Parathyroid adenoma (tissue), 2 donors: Measurements from ENCODE around the gene WFDC2.

Experiments
- H2AFZ ChIP-seq: fragments of 300-600 bp; sonication (generic); one replicate; pipeline ENCODE4 v1.7.0; 2017; ENCODE audit warnings: antibody characterized with exemption, mild to moderate bottlenecking
- H3K27ac ChIP-seq: fragments of 300-600 bp; sonication (generic); one replicate; pipeline ENCODE4 v1.7.0; 2017
- H3K27me3 ChIP-seq: fragments of 300-600 bp; sonication (generic); one replicate; pipeline ENCODE4 v1.7.0; 2017; ENCODE audit warnings: low read length; ENCODE audit not compliant: control insufficient read depth, insufficient read depth
- H3K36me3 ChIP-seq: fragments of 300-600 bp; sonication (generic); one replicate; pipeline ENCODE4 v1.7.0; 2017; ENCODE audit warnings: low read length; ENCODE audit not compliant: control insufficient read depth, insufficient read depth
- H3K4me1 ChIP-seq: fragments of 300-600 bp; sonication (generic); one replicate; pipeline ENCODE4 v1.7.0; 2017; ENCODE audit warnings: control low read depth
- H3K4me2 ChIP-seq: fragments of 300-600 bp; sonication (generic); one replicate; pipeline ENCODE4 v1.7.0; 2017; ENCODE audit warnings: low read length
- H3K4me3 ChIP-seq: fragments of 300-600 bp; sonication (generic); one replicate; pipeline ENCODE4 v1.7.0; 2017; ENCODE audit warnings: low read depth, low read length
- H3K79me2 ChIP-seq: fragments of 300-600 bp; sonication (generic); one replicate; pipeline ENCODE4 v1.7.0; 2017; ENCODE audit warnings: control low read depth
- H3K9ac ChIP-seq: fragments of 300-600 bp; sonication (generic); one replicate; pipeline ENCODE4 v1.7.0; 2017; ENCODE audit warnings: mild to moderate bottlenecking
- H3K9me3 ChIP-seq: fragments of 300-600 bp; sonication (generic); one replicate; pipeline ENCODE4 v1.7.0; 2017; ENCODE audit warnings: low read length; ENCODE audit not compliant: control insufficient read depth
- TF ChIP-seq, protein P1 (sequence below): fragments of 300-600 bp; sonication (generic); IDR thresholded peaks from one replicate; pipeline ENCODE4 v1.7.0; 2017; ENCODE audit warnings: antibody characterized with exemption, mild to moderate bottlenecking
- donor health status: primary hyperparathyroidism.

WFDC2 gene

DNA sequence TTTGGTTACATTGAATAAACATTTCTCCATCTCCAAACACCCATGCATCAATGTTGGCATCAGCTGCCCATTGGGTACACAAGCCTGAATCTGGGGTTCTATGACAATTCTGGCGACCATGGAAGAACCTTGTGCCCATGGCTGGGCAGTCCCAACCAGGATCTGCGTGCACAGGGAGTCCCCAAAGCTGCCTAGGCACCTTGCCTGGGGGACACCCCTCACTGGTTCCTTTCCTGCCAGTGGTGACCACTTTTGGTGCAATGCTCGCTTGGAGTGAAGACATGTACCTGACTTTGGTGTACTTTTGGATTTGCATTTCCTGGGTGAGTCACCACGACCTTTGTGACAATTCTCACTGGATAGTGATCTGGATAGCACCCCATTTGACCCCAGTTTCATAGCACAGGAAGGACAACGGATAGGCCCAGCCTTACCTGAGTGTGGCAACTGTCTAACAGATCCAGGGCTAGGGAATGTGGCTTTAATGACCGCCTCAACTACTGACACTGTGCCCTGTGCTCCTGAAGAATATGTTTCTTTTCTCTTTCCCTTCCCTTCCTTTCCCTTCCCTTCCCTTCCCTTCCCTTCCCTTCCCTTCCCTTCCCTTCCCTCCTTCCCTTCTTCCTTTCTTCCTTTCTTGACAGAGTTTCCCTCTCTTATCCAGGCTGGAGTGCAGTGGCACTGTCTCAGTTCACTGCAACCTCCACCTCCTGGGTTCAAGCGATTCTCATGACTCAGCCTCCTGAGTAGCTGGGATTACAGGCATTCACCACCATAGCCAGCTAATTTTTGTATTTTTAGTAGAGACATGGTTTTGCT lies 38.7 kb downstream of the WFDC2 start:
- Histone ChIP-seq H3K9ac (no peak overlapping the region), H3K79me2 (no peaks in the 10 kb centered on the region), H2AFZ (no peak overlapping the region), H3K4me1 (no peaks in the 10 kb centered on the region), H3K27me3 (no peaks in the 10 kb centered on the region), H3K27ac (no peak overlapping the region), H3K36me3 (no peaks in the 10 kb centered on the region), H3K4me2 (no peak overlapping the region), H3K4me3 (no peak overlapping the region), H3K9me3 (no peaks in the 10 kb centered on the region)
- TF ChIP-seq, protein P1, sequence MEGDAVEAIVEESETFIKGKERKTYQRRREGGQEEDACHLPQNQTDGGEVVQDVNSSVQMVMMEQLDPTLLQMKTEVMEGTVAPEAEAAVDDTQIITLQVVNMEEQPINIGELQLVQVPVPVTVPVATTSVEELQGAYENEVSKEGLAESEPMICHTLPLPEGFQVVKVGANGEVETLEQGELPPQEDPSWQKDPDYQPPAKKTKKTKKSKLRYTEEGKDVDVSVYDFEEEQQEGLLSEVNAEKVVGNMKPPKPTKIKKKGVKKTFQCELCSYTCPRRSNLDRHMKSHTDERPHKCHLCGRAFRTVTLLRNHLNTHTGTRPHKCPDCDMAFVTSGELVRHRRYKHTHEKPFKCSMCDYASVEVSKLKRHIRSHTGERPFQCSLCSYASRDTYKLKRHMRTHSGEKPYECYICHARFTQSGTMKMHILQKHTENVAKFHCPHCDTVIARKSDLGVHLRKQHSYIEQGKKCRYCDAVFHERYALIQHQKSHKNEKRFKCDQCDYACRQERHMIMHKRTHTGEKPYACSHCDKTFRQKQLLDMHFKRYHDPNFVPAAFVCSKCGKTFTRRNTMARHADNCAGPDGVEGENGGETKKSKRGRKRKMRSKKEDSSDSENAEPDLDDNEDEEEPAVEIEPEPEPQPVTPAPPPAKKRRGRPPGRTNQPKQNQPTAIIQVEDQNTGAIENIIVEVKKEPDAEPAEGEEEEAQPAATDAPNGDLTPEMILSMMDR, result no peak

DNA sequence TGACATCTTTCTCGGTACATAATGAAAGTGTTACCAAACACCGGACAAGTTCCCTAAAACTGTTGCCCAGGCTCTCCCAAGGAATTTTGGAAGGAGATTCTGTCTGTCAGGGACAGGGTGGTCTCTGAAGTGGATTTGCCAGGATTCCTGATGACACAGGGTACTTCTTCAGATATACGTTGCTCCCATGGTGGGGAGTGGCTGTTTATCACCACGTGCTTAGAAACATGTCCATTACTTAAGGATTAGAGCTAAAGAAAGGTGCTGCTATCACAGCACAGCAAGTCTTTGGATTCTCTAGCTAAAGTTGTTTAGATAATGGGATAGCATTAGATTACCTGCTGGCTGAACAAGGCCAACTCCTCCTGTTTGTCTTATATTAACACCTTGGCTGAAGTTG lies 39.5 kb downstream of the WFDC2 start:
- H3K79me2 ChIP-seq, result no peaks in the 10 kb centered on the region
- no peaks in the 10 kb centered on the region for H3K27me3 ChIP-seq
- no peak overlapping the region for H3K4me2 ChIP-seq
- no peak overlapping the region for H2AFZ ChIP-seq
- no peak overlapping the region for H3K27ac ChIP-seq
- no peak overlapping the region for H3K9ac ChIP-seq
- H3K9me3 ChIP-seq, result no peaks in the 10 kb centered on the region
- H3K4me1 ChIP-seq, result no peaks in the 10 kb centered on the region
- H3K36me3 ChIP-seq, result no peaks in the 10 kb centered on the region
- H3K4me3 ChIP-seq, result no peak overlapping the region
- TF ChIP-seq, protein P1, result no peak

DNA sequence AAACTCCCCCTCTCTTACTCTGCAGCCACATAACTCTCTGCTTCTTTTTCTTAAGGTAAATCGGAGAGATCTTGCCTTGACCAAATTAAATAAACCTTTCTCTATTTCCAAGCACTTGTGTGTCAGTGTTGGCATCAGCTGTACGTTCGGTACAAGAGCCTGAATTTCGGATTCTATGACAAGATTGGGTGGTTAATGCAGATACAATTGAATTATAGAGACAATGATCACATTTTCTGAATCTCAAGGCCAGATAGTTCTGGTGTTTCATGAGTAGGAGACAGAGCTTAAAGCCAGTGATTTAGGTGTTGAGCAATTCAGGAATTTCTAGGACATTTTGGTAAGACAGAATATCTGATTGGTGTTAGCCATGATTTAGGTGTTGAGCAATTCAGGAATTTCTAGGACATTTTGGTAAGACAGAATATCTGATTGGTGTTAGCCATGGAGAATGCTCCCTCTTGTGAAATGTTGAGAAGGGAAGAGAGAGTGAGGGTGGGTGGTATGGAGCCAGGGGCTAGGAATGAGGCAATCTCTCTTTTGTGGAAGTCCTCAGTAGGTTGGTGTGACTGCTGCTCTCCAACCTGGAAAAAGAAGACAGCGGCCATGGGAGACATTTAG lies 40.8 kb downstream of the WFDC2 start:
- Histone ChIP-seq H3K9me3 (no peaks in the 10 kb centered on the region), H3K27me3 (no peaks in the 10 kb centered on the region), H3K79me2 (no peaks in the 10 kb centered on the region), H3K4me3 (no peak overlapping the region), H2AFZ (no peak overlapping the region), H3K36me3 (no peaks in the 10 kb centered on the region), H3K9ac (no peak overlapping the region), H3K4me2 (no peak overlapping the region), H3K4me1 (no peaks in the 10 kb centered on the region), H3K27ac (no peak overlapping the region)
- TF ChIP-seq, protein P1, result no peak

DNA sequence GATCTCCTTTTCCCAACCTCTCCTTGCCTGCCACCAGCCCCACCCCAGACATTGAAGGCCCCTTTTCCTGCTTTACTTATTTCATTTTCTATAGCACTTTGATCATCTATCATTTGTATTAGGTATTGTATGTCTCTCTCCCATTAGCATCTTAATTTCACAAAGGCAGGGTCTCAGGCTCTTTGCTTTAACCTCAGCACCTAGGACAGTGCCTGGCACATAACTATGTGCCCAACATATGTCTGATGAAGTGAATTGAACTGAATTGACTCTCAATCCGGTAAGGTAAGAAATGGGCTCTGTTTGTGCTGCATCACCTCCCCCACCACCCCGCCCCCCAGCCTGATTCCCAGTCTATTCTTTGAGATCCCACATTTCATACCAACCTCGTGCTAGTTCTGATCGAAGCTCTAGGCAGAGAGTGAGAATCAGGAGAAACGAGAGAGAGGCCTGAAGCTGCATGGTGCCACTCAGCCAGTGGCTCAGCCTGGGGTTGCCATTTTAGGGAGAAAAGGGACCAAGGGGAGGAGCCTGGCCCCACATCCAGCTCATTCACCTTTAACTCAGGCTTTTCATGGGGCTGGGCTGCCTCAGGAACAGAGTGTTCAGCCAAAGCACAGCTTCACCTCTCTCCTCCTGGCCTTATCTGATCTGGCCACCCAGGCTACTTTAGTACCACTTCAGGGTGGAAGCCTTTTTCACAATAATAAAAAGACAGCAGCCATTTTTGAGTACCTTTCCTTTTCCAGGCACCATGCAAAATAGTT lies 45.8 kb downstream of the WFDC2 start, which contains the start of gene SPINT3:
SPINT3 (minus strand) TSS at position 476 of the 767 bp plus-strand sequence; CDS start at position 462, 14 bp downstream.
- H3K9ac ChIP-seq, result no peak within 1 kb of the TSS
- H3K27ac ChIP-seq, result no peak within 1 kb of the TSS
- H3K4me2 ChIP-seq, result no peak within 1 kb of the TSS
- no peaks in the 10 kb centered on the region for H3K9me3 ChIP-seq
- no peaks in the 10 kb centered on the region for H3K4me1 ChIP-seq
- no peaks in the 10 kb centered on the region for H3K27me3 ChIP-seq
- H3K4me3 ChIP-seq, result no peak within 1 kb of the TSS
- H3K36me3 ChIP-seq, result no peaks in the 10 kb centered on the region
- H2AFZ ChIP-seq, result peak within 1 kb of the TSS; percentile 35
- H3K79me2 ChIP-seq, result no peaks in the 10 kb centered on the region
- TF ChIP-seq, protein P1, result no peak
